Activated CD8-positive, alpha-beta memory T cell treated with anti-CD3 and anti-CD28 coated beads, Interleukin-2, amount 50 U/mL, for 48 hours (primary cell): Measurements from ENCODE around the gene ABCD1.
"Not testable (repeated sequence)": the region's sequence is repeated elsewhere in the genome, so short reads cannot be mapped to it uniquely, and the experiment has no call there.

Source experiments
- DNase-seq: peaks from one replicate; pipeline ENCODE4 v3.0.0-alpha.2; 2020

ABCD1 gene

DNA sequence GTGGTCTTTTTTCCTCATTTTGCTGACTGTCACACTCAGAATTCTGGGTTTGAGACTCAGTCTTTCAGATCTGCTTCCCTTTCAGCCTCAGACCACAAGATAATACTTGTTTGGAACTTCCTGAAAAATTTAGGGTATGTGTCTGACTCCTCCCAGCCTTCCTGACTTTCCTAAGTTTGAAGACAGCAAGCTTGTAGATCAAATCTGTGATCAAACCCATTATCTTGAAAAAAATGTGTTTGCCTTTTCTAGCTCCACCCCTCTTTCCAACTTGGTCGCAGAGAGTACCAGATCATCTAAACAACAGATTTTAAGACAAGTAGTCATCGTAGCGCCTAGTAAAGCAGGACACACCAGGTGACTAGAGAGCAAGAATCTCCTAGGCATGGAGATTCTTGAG is 10.4 kb upstream of the ABCD1 start:
- DNase-seq = no peak

DNA sequence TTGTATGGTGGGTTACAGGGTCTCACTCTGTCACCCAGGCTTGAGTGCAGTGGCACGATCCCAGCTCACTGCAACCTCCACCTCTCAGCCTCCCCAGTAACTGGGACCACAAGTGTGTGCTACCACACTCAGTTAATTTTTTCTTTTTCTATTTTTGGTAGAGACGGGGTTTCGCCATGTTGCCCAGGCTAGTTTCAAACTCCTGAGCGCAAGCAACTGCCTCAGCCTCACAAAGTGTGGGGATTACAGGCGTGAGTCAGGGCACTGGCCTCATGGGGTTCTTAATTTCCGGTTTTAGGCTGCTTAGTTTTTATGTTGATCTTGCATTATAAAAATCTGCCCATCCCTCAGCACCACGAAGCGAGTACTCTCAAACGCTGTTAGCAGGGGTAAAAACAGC is 7.2 kb upstream of the ABCD1 start:
- no peak for DNase-seq

DNA sequence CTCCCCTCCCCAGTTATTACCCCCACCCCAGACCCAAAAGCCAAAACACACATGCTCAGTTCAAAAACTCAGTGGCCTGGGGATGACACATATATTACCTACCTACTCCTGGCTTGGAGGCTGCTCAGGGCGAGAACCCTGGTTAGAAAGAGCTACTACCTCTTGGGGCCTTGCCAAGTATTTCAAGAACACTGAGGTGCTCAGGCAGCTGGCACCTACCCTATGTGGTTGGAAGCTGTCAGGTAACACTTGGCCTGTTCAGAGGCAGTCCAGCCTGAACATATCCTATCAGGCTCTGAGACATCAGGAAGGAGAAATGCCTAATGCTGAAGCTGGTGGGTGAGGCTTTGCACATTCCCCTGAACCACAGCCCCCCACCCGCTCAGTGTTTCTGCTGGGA is 5.4 kb upstream of the ABCD1 start:
- no peak for DNase-seq

DNA sequence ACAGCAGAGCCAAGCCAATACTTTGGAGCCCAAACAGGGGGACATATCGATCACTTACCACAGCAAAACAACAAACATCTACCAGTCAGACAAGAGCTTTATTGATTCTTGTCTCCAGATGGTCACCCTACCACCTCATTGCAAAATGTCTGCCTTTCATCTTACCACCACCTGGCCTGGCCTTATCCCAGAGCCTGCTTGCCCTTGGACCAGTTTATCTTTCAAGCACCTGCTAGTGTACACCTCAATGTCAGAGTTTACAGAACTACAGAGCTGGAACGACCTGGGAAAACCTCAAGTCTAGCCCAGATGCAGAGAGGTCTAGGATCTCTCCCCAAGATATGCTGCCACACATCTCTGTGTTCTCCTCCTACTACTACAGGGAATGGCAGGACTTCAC is 5.0 kb upstream of the ABCD1 start:
- no peak for DNase-seq

DNA sequence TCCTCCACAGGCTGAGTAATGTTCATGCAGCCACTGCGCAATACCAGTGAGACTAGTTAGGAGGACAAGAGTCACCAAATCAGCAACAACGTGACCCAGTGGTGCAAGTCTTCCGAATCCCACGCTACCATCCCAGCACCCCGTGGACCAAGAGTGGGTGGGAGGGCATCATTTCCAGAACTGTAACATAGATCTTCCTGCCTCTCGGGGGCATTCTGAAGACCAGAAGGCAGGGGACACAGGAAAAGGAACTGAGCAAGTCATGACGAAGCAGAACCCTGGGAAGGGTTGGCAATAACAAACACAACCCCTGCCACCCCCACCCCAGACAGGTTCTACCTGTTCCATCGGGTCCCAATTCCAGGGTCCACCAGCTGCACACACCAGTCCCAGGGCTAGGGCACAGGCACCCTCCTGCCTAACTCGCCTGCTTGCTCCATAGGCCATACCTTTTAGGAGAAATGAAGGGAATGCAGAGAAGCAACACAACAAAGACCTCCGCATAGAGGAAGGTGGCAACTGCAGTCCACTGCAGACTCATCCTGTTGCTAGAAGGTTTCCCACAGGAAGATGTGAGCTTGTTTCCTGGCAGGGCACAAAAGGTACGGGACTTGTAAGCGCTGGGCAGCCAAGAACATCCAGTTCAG is 1.8 kb upstream of the ABCD1 start:
- no peak for DNase-seq

DNA sequence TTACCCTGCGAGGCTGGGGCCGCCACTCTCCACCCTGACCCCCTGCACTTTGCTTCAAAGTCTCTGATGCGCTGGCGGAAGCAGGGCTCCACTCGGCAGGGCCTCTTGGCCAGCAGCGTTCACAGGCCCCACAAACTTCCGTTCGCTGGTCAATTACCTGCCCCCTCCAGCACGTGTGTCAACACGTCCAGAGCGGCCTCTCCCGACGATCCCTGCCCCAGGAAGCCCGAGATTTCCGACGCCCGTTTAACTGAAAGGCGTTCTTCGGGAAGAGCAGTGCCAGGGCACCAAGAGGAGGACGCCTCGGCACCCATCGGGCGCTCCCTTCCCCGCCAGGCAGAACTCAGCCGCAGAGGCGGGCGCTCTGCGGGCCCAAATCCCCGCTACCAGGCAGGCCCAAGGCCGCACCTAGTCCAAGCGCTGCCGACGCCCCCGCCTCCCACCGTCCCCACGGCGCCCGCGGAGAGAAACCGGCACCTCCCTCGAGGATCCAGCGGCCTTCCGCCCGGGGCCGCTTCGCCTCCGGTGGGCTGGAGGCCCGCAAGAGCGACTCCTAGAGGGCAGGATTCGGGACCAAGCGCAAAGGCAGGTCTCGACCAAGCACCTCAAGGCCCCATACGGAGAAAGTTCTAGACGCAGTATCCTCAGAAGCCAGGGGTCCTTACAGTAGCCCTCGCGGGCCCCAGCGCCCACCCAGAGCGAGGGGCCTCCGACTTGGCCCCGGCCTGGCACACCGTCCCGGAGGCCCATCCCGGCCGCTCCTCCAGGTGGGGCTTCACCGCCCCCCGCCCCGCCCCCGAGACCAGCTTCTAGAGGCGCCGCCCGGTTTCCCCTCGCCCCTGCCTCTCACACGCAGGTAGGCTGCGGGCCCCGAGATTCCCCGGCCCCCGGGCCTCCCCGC is 1.1 kb upstream of the ABCD1 start:
- DNase-seq = peak; percentile 70

DNA sequence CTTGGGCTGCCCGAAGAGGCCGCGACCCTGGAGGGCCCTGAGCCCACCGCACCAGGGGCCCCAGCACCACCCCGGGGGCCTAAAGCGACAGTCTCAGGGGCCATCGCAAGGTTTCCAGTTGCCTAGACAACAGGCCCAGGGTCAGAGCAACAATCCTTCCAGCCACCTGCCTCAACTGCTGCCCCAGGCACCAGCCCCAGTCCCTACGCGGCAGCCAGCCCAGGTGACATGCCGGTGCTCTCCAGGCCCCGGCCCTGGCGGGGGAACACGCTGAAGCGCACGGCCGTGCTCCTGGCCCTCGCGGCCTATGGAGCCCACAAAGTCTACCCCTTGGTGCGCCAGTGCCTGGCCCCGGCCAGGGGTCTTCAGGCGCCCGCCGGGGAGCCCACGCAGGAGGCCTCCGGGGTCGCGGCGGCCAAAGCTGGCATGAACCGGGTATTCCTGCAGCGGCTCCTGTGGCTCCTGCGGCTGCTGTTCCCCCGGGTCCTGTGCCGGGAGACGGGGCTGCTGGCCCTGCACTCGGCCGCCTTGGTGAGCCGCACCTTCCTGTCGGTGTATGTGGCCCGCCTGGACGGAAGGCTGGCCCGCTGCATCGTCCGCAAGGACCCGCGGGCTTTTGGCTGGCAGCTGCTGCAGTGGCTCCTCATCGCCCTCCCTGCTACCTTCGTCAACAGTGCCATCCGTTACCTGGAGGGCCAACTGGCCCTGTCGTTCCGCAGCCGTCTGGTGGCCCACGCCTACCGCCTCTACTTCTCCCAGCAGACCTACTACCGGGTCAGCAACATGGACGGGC is 579 bp downstream of the ABCD1 start:
- no peak for DNase-seq

DNA sequence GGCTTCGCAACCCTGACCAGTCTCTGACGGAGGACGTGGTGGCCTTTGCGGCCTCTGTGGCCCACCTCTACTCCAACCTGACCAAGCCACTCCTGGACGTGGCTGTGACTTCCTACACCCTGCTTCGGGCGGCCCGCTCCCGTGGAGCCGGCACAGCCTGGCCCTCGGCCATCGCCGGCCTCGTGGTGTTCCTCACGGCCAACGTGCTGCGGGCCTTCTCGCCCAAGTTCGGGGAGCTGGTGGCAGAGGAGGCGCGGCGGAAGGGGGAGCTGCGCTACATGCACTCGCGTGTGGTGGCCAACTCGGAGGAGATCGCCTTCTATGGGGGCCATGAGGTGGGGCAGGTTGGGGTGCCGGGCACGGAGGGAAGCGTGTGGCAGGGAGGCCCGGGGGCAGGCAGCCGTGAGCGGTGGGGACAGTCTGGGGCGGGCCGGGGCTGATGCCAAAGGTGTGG is 1.2 kb downstream of the ABCD1 start:
- no peak for DNase-seq

DNA sequence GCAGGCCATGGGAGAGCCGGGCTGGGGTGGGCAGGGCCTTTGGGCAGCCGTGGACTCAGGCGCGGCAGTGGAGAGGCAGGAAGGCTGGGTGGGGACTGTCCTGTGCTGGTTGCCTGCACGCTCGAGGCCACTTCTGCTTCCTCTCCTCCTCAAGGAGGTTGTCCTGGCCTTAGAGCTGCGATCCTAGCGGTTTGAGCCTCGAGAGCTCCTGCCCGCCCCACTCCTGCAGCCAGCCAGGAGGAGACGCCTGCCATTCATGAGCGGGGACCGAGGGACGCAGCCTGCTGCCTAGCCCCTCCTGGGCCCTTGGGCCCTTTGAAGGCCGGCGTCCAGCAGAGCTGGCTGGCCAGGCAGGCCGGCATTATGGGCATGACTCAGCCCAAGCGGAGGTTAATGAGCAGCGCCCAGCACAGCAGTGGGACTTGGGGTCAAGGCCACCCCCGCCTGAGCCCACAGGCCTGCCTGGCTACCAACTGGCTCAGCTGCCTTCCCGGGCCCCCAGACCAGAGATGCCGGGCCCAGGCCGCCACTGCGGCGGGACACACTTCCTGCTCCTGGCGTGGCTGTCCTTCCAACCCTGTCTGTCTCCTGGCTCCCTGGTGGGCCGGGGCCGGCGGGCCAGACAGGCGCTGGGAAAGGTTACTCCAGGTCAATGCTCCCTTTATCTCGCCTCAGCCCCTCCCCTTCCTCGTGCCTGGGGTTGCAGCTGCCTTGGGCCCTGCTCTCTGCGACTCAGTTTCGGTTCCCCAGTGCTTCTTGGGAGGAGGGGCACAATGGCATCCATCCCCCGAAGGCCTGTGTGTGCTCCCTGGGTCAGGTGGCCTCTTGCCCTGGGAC is 1.8 kb downstream of the ABCD1 start:
- DNase-seq = no peak

DNA sequence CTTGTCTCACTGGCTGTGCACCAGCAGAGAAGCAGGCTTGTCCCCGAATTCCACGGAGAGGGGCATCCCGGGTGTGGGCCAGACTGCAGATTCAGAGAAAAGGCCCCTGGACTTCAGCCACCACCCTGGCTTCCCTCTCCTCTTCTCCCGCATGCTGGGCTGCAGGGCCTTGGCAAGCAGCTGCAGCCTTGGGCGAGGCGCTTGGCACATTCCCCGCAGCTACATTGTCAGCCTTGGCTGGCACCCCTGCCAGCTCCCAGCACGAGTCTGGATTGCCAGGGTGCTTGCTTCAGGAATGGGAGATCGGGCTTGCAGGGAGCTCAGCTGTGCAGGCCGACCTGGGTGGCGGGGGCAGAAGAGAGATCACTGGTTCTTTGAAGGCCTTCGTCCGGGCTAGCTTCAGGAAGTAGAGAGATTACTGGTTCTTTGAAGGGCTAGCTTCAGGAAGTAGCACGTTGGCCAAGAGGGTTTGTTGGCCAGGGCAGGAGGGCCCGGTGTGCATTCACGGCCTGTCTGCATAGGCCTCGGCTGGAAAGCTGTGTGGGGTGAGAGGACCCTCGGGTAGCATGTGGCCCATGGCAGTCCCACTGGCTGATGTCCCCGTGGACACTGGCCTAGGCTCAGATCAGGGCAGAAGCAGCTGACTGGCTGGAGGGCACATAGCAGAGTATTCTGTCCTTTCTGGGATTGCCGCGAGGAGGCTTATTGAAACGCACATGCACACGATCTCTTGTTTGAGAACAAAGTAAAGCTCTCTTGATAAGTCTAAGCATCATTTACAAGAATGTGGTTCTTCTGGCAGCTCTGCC is 2.7 kb downstream of the ABCD1 start:
- no peak for DNase-seq

DNA sequence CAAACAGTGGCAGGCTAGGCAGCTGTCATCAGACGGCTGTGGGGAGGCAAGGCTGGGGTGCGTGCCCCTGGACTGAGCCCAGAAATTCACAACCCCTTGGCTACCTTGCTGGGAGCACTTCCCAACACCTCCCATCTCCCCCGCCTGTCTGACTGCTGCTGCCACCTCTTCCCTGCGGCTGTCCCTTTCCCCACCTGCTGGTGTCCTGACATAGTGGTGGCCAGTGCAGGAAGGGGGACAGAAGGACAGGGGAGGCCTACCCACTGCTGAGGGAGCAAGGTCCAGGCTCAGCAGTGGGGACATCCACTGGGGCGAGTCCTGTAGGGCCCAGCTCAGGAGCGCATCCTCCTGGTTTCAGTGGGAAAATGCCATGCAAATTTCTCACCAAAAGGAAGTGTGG is 3.4 kb downstream of the ABCD1 start:
- DNase-seq = no peak

DNA sequence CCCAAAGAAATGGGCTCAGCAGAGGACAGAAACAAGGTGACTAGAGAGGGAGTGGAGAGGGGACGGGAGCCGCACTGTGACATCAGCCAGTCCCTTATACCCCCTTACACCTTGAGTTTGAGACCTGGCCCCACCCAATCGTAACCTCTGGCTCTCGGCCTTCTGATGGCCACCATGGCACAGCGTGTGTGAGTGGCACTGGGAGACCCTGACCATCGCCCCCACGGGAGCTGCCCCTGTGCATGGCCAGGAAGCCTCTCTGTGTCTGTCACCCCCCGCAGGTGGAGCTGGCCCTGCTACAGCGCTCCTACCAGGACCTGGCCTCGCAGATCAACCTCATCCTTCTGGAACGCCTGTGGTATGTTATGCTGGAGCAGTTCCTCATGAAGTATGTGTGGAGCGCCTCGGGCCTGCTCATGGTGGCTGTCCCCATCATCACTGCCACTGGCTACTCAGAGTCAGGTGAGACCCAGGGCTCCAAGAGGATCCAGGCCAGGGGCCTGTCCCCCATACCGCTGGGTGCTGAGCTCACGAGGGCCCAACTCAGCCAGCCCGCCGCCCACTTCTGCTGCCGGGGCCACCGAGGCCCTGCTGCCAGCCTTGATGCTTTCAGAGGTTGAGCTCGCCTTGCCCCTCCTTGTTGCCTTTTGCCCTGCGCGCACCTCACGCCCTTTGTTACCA is 4.4 kb downstream of the ABCD1 start:
- no peak for DNase-seq

DNA sequence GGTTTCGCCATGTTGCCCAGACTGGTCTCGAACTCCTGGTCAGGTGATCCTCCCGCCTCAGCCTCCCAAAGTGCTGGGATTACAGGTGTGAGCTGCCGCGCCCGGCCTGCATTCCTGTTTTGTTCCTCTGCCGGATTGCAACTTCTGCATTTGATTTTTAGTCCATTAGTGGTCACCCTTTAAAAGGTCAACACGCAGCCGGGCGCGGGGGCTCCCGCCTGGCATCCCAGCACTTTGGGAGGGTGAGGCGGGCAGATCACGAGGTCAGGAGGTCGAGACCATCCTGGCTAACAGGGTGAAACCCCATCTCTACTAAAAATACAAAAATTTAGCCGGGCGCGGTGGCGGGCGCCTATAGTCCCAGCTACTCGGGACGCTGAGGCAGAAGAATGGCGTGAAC is 5.5 kb downstream of the ABCD1 start:
- not testable (repeated sequence) for DNase-seq

DNA sequence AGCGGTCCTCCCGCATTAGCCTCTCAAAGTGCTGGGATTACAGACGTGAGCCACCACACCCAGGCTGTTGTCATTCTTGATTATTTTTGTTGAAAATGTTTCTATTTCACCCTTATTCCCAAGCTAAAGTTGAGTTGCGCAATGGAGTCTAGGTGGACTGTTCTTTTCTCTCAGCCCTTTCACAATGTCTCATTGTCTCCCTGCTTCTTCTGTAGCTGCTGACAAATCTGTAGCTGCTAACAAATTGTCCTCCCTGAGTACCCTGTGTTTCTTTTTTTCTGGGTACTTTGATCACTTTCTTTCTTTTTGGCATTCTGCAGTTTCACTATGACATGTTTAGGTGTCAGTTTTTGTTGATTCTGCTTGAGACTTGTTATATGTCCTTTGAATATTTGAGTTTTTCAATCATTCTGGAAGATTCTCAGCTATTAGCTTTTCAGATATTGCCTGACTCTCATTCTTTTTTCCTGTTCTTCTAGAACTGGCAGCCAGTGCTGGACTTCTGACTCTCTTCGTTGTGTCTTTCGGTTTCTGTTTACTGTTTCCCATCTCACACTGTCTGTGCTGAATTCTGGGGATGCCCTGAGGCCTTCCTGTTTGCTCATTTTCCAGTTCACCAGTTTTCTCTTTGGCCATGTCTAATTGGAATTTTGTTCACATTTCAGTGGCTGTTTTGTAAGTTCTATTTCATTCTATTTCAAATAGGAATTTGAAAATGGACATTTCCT is 6.6 kb downstream of the ABCD1 start:
- DNase-seq = no peak

DNA sequence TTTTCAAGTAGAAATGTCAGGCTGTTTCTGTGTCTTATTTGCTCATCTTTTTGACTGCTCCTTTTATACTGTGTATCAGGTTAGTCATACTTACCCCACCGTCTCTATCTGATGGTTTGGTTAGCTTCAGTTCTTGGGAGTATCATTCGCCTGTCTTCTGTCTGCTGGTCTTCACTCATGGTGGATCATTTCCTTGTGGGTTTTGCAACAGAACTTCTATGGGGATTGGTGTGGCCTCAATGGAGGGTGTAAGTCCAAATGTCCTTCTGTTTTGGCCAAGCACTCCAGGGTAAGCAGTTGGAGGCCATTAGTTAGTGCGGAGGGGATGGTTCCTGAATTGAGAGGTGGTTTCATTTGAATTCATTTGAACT is 7.2 kb downstream of the ABCD1 start:
- DNase-seq = no peak

DNA sequence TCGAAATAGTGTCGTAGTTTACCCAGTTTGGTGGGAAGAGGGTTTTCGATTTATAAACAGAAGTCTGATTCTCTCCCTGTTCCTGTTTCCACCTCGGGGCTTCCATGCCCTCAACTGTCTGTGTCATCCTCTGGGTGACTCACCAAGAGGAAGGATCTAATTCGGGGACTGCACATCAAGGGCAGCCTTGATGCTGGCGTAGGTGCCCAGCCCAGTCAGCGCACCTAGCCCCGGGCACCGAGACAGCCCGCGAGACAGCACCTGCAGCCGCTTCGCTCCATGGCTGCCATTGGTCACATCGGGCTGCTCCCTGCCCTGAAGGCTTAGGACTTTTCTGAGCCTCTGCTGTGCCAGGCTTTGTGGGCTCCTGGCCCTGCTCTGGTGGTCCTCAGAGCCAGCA is 7.7 kb downstream of the ABCD1 start:
- DNase-seq = no peak

DNA sequence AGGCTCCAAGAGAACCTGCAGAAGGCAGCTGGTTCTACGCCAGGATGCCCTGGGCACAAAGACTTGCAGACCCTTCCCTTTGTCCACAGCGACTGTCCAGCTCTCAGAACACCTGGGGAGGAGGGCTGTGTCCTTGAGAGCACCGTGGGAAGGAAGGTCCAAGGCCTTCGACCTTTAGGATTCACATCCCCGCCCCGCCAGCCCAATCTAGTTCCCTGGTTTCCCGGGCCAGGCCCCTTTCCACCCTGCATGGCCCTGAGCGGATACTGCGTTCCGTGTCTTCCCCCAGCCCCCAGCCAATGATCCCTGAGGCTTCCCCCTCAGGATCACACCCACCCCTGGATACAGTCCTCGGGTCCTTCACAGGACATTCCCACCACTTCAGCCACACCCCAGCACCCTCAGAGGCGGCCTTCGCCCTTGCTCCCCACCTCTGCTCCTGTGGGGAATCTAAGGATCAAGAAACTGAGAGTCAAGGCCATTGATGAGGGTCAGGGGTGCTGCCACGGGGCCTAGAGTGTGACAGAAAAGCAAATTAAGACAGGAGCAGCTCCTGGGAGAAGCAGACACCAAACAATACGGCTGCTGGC is 9.1 kb downstream of the ABCD1 start:
- DNase-seq = no peak

DNA sequence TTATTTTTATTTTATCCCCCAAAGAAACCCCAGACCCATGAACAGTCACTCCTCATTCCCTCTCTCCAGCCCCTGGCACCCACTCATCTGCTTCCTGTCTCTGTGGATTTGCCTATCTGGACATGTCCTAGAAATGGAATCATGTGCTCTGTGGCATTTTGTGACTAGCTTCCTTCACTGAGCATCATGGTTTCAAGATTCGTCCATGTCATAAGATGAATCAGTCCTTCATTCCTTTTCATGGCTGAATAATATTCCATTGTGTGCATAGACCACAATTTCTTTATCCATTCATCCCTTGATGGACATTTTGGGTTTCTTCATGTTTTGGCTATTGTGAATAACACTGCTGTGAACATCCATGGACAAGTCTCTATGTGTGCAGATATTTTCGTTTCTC is 10.2 kb downstream of the ABCD1 start:
- DNase-seq = no peak

DNA sequence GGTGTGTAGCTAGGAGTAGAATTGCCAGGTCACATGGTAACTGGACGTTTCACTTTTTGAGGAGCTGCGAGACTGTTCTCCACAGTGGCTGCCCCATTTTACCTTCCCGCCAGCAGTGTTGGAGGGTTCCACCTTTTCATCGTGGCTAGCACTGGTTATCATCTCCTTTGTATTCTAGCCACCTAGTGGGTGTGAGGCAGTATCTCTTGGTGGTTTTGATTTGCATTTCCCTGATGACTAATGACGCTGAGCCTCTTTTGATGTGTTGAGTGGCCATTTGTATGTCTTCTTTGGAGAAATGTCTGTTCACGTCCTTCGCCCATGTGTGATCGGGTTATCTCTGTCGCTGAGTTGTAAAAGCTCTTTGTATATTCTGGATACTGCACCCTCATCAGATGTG is 10.6 kb downstream of the ABCD1 start:
- no peak for DNase-seq
